Stomach (tissue), 9 donors: ENCODE data around the gene CAMSAP3. TPM values are rescaled to one million over a fixed set of nuclear protein-coding genes. Genes with fewer than 3 reads are reported as not detected.
A peak's percentile ranks its signal among the peaks of the same experiment; 100 is the strongest.

ENCODE experiments used
- DNase-seq, 2 donors: peaks; one replicate each; pipeline versions ENCODE4 v3.0.0 to v3.0.0-alpha.2; 2013 to 2019
- H3K27ac ChIP-seq, 5 donors: fragments of 200-600 bp in 4 of 5; sonication (generic) in 4 of 5; one replicate each; pipeline ENCODE4 v1.5.1; 2013 to 2019; ENCODE audit warnings: mild to moderate bottlenecking in 1 of 5, moderate library complexity in 1 of 5
- H3K27me3 ChIP-seq, 3 donors: fragments of 200-600 bp; sonication (generic); one replicate each; pipeline ENCODE4 v1.5.1; 2017 to 2019; ENCODE audit warnings: mixed run types in 1 of 3
- H3K36me3 ChIP-seq, 4 donors: fragments of 200-600 bp; sonication (generic); 1 replicate in 3 of 4; 2 replicates in 1 of 4; pipeline ENCODE4 v1.5.1; 2016 to 2019
- H3K4me1 ChIP-seq, 4 donors: fragments of 200-600 bp; sonication (generic); one replicate each; pipeline ENCODE4 v1.5.1; 2016 to 2019
- H3K4me3 ChIP-seq, 4 donors: fragments of 200-600 bp; sonication (generic) in 3 of 4; one replicate each; pipeline ENCODE4 v1.5.1; 2016 to 2019; ENCODE audit warnings: mild to moderate bottlenecking in 1 of 4
- H3K9me3 ChIP-seq, 4 donors: fragments of 200-600 bp; sonication (generic); one replicate each; pipeline ENCODE4 v1.5.1; 2016 to 2019
- EP300 ChIP-seq: sonication (generic); formaldehyde crosslinking; IDR thresholded peaks from one replicate; pipeline ENCODE4 v1.6.1; 2017; ENCODE audit warnings: antibody characterized with exemption
- POLR2A ChIP-seq, 4 donors: fragments of 450-650 bp; IDR thresholded peaks; one replicate each; pipeline ENCODE4 v1.6.1; 2016; ENCODE audit warnings: antibody characterized with exemption in 4 of 4, control low read depth in 2 of 4, mild to moderate bottlenecking in 1 of 4, moderate library complexity in 1 of 4
- POLR2AphosphoS5 ChIP-seq, 3 donors: sonication (generic); formaldehyde crosslinking; IDR thresholded peaks; one replicate each; pipeline ENCODE4 v1.6.1; 2016; ENCODE audit warnings: antibody characterized with exemption in 3 of 3
- WGBS, 5 donors: extraction: QIAGEN DNeasy Blood & Tissue Kit in 3 of 5; methylation state at CpG; one replicate each; pipeline versions ENCODE4 v1.1.5 to v1.1.7; 2013 to 2018; 5-methylcytosine and 5-hydroxymethylcytosine counted together
- intact Hi-C: fragments of 100-400 bp; cut with DNase I; formaldehyde crosslinking; loops from one replicate; pipeline ENCODE4 v1.15.1; 2023; ENCODE audit warnings: low total_unique reads
- polyA plus RNA-seq, 3 donors: library from polyadenylated mRNA; stranded (reverse); fragments of 200-250 nt; gene quantifications; one replicate each; pipeline ENCODE4 v1.2.3, GENCODE V29; 2013
- total RNA-seq, 5 donors: library from RNA; depleted of rRNA; stranded (reverse); fragments of >200 nt; gene quantifications; one replicate each; pipeline versions ENCODE4 v1.1.0 to v1.2.3, GENCODE V29; 2014 to 2016
- TF ChIP-seq, protein P1 (sequence below), 7 experiments: fragments of 450-650 bp in 4 of 7; fragments of 200-600 bp in 3 of 7; sonication (generic) in 3 of 7; IDR thresholded peaks; one replicate each; pipeline ENCODE4 v1.5.1; 2016 to 2019; ENCODE audit warnings: antibody characterized with exemption in 7 of 7, control low read depth in 2 of 7, mild to moderate bottlenecking in 1 of 7
- donor health status: healthy with polysubstance abuse.
- donor health status: Bipolar disorder and iron deficiency.
- donor health status: healthy.

CAMSAP3 gene
- total and polyA plus RNA-seq, 8 donors, result 5.5 to 232 (median 32.2) TPM

DNA sequence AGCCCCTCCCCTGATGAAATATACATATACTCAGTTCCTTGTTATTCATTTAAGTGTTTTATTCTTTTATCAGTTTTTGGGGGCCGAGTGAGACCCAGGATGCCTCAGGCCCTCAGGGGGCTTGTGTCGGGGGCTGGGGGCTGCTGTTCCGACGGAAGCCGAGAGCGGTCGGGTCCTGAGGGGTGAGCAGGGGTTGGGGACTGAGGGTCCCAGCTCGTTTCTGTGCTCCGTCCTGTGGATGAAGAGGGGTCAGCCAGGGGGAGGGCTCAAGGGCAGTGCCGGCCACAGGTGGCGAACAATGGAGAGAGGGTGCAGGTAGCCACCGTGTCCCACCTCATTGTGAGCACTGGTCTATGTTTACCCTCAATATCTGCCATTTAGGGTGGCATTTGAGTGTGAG, 35.9 kb downstream of the CAMSAP3 start:
- Histone ChIP-seq H3K36me3 (peaks cover 0 to 31% (median 24%) of the 10 kb centered on the region in 4 donors), H3K4me3 (no peak overlapping the region), H3K27me3 (peaks cover 0 to 15% (median 0%) of the 10 kb centered on the region in 3 donors), H3K27ac (no peak overlapping the region), H3K9me3 (no peaks in the 10 kb centered on the region), H3K4me1 (peaks cover 25 to 49% (median 47%) of the 10 kb centered on the region in 4 donors)
- WGBS, 5 donors, result 89 to 91% (median 90%) methylated on average over 12 of the region's 12 CpGs
- DNase-seq, result no peak
- intact Hi-C loops, result no loop called here
- no peak for TF ChIP-seq POLR2A (IDR thresholded peaks at IDR 0.05)
- no peak for TF ChIP-seq POLR2AphosphoS5 (IDR thresholded peaks at IDR 0.05)
- TF ChIP-seq EP300, result no peak
- TF ChIP-seq, protein P1, sequence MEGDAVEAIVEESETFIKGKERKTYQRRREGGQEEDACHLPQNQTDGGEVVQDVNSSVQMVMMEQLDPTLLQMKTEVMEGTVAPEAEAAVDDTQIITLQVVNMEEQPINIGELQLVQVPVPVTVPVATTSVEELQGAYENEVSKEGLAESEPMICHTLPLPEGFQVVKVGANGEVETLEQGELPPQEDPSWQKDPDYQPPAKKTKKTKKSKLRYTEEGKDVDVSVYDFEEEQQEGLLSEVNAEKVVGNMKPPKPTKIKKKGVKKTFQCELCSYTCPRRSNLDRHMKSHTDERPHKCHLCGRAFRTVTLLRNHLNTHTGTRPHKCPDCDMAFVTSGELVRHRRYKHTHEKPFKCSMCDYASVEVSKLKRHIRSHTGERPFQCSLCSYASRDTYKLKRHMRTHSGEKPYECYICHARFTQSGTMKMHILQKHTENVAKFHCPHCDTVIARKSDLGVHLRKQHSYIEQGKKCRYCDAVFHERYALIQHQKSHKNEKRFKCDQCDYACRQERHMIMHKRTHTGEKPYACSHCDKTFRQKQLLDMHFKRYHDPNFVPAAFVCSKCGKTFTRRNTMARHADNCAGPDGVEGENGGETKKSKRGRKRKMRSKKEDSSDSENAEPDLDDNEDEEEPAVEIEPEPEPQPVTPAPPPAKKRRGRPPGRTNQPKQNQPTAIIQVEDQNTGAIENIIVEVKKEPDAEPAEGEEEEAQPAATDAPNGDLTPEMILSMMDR (IDR thresholded peaks at IDR 0.05), result no peak

DNA sequence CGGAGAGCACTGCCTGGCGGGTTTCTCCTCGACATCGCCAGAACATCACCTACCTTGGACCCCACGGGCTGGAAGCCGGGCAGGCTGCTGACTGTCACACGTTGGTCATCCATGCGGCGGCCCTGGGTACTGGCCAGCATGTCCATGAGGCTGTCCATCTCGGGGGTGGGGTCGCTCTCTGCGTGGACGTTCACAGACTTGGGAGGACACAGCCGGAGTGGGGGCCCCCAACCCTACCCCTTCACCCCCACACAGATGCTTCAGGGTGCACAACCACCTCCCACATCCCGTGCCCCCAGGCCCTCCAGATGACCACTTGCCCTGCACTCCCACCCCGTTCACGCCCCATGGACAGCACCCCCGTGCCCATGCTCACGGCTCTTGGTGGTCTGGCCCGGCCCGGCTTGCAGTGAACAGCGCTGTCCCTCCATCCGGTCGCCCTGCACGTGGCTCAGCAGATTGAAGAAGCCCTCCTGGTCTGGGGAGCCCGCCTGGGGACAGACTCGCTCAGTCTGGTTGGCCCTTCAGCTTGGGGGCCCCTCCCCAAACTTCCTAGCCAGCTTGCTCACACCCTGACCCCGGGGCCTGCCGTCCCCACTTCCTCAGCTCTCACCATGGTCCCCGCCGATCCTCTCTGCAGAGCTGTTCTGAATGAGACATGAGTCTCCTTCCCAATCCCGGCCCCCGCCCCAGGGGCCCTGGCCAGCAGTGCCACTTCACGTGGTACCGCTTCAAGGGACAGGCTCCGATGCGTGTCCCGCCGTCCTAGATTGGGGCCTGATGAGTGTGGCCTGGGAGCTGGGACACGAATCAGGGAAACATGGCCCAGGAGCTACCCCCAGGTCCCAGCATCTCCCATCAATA, 36.9 kb downstream of the CAMSAP3 start:
- TF ChIP-seq POLR2AphosphoS5 (IDR thresholded peaks at IDR 0.05) (no peak), EP300 (no peak), POLR2A (IDR thresholded peaks at IDR 0.05) (no peak)
- TF ChIP-seq, protein P1 (IDR thresholded peaks at IDR 0.05), result no peak
- no peaks in the 10 kb centered on the region for H3K9me3 ChIP-seq
- H3K4me1 ChIP-seq, result peaks cover 25 to 46% (median 42%) of the 10 kb centered on the region in 4 donors
- 89 to 93% (median 92%) methylated on average over 14 to 40 of the region's 40 CpGs for WGBS, 5 donors
- intact Hi-C loops, result no loop called here
- no peak overlapping the region for H3K27ac ChIP-seq
- H3K27me3 ChIP-seq, result peaks cover 0 to 25% (median 8%) of the 10 kb centered on the region in 3 donors
- no peak for DNase-seq
- H3K4me3 ChIP-seq, result no peak overlapping the region
- H3K36me3 ChIP-seq, result peaks cover 0 to 21% (median 16%) of the 10 kb centered on the region in 4 donors

DNA sequence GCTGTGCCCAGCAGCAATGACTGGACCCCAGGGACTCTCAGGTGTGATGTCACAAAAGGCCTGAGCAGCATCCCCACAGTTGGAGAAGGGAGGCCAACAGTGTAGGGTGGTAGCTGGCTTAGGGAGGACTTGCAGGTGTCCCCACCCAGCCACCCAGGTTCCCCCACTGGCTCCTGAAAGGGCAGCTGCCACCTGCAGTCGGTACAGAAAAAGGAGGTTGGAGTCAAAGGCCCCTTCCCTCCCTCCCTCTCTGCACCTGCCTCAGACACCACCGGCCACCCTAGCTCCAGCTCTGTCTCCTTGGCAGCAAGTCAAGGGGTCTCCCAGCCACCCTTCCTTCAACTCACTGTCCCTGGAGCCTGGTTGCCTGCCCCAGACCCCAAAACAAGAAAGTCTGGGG, 38.0 kb downstream of the CAMSAP3 start, which contains the start of gene PCP2:
Gene PCP2, minus strand, starts transcription at position 22 of the 400 bp plus-strand sequence. CDS start 262 bp downstream, outside the sequence.
- Histone ChIP-seq H3K27me3 (peaks cover 0 to 36% (median 9%) of the 10 kb centered on the region in 3 donors), H3K4me1 (peaks cover 17 to 46% (median 41%) of the 10 kb centered on the region in 4 donors), H3K4me3 (no peak within 1 kb of the TSS), H3K36me3 (peaks cover 0 to 24% (median 16%) of the 10 kb centered on the region in 4 donors), H3K27ac (no peak within 1 kb of the TSS), H3K9me3 (no peaks in the 10 kb centered on the region)
- DNase-seq, result no peak
- TF ChIP-seq EP300, result no peak
- TF ChIP-seq POLR2AphosphoS5 (IDR thresholded peaks at IDR 0.05), result no peak
- TF ChIP-seq, protein P1 (IDR thresholded peaks at IDR 0.05), result no peak
- TF ChIP-seq POLR2A (IDR thresholded peaks at IDR 0.05), result no peak
- WGBS, 5 donors, result 0 to 49% (median 21%) methylated on average over 1 to 2 of the region's 2 CpGs
- intact Hi-C loops, result no loop called here

DNA sequence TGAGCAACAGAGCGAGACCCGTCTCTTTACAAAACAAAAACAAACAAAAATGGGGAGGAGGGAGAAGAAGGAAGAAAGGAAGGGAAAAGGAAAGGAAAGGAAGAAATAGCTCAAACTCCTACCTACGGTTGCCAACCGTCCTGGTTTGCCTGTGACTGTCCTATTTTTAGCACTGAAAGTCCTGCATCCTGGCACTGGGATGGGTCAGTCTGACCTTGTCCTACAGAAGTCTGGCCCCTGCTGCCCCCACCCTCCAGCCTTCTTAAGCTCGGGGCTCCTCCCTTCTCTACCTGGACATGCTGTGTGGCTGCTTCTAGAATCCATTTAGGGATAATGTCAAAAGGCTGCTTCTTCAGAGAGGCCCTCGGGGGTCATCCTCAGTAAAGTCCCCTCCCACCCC, 40.0 kb downstream of the CAMSAP3 start:
- Histone ChIP-seq H3K4me1 (peaks cover 6 to 51% (median 40%) of the 10 kb centered on the region in 4 donors), H3K4me3 (peak overlapping the region in 1 of 4 donors; percentile 62), H3K9me3 (no peaks in the 10 kb centered on the region), H3K27me3 (peaks cover 0 to 45% (median 9%) of the 10 kb centered on the region in 3 donors), H3K36me3 (peaks cover 0 to 38% (median 20%) of the 10 kb centered on the region in 4 donors), H3K27ac (no peak overlapping the region)
- intact Hi-C loops, result no loop called here
- WGBS, 5 donors, result 39 to 54% (median 50%) methylated on average over 6 of the region's 6 CpGs
- TF ChIP-seq POLR2AphosphoS5 (IDR thresholded peaks at IDR 0.05), result no peak
- TF ChIP-seq, protein P1 (IDR thresholded peaks at IDR 0.05), result no peak
- no peak for TF ChIP-seq EP300
- no peak for TF ChIP-seq POLR2A (IDR thresholded peaks at IDR 0.05)
- DNase-seq, result no peak
